Small intestine (tissue), 7 donors: ENCODE measurements around the gene CERS4. TPM values are rescaled to one million over a fixed set of nuclear protein-coding genes. Genes with fewer than 3 reads are reported as not detected.

Experiments
- DNase-seq, 2 donors: peaks; one replicate each; pipeline versions ENCODE4 v3.0.0 to v3.0.0-alpha.2; 2013
- FAIRE-seq: peaks from 2 replicates; lab custom pipeline; 2012; peaks lifted over from hg19 to GRCh38; lab: Jason Lieb, UNC
- H3K27ac ChIP-seq, 3 donors: one replicate each; pipeline ENCODE4 v1.5.1; 2013; ENCODE audit warnings: low read length in 2 of 3, mild to moderate bottlenecking in 2 of 3, control low read depth in 1 of 3, inconsistent platforms in 1 of 3, low read depth in 1 of 3, moderate library complexity in 1 of 3
- H3K27me3 ChIP-seq, 3 donors: one replicate each; pipeline ENCODE4 v1.6.1; 2013; ENCODE audit warnings: low read length in 3 of 3, inconsistent platforms in 1 of 3; ENCODE audit not compliant: control insufficient read depth in 3 of 3, insufficient read depth in 3 of 3
- H3K36me3 ChIP-seq, 3 donors: one replicate each; pipeline ENCODE4 v1.6.1; 2013; ENCODE audit warnings: low read length in 3 of 3, inconsistent platforms in 1 of 3, low read depth in 1 of 3, mild to moderate bottlenecking in 1 of 3, moderate library complexity in 1 of 3; ENCODE audit not compliant: control insufficient read depth in 3 of 3, insufficient read depth in 2 of 3
- H3K4me1 ChIP-seq, 3 donors: one replicate each; pipeline ENCODE4 v1.6.1; 2013; ENCODE audit warnings: low read length in 2 of 3, inconsistent platforms in 1 of 3, low read depth in 1 of 3, mild to moderate bottlenecking in 1 of 3, moderate library complexity in 1 of 3; ENCODE audit not compliant: control insufficient read depth in 3 of 3, insufficient read depth in 2 of 3
- H3K4me3 ChIP-seq, 3 donors: one replicate each; pipeline ENCODE4 v1.5.1; 2013; ENCODE audit warnings: low read length in 3 of 3, control low read depth in 1 of 3, inconsistent platforms in 1 of 3, low read depth in 1 of 3, mild to moderate bottlenecking in 1 of 3, moderate library complexity in 1 of 3
- H3K9me3 ChIP-seq, 2 donors: one replicate each; pipeline ENCODE4 v1.6.1; 2013; ENCODE audit warnings: low read depth in 1 of 2, low read length in 1 of 2; ENCODE audit not compliant: control insufficient read depth in 2 of 2, insufficient read depth in 1 of 2
- WGBS, 3 donors: extraction: QIAGEN DNeasy Blood & Tissue Kit; methylation state at CpG; one replicate each; pipeline ENCODE4 v1.1.7; 2013; 5-methylcytosine and 5-hydroxymethylcytosine counted together
- polyA plus RNA-seq, 4 donors: library from polyadenylated mRNA; stranded (reverse) in 3 of 4; unstranded in 1 of 4; fragments of 200-250 nt in 3 of 4; fragments of 120-200 nt in 1 of 4; gene quantifications; one replicate each; pipeline versions ENCODE4 v1.2.1 to v1.2.3, GENCODE V29; 2013
- donor health status: healthy with polysubstance abuse.
- donor health status: control.
- donor health status: control.
- donor health status: Bipolar disorder and iron deficiency.
- donor health status: healthy.

CERS4 gene
- polyA plus RNA-seq, 4 donors = 0.89 to 127 (median 9.5) TPM

GRCh38 chr19:8250596-8250995 is 41.4 kb downstream of the CERS4 start:
- Histone ChIP-seq H3K36me3 (peaks cover 0 to 68% (median 0%) of the 10 kb centered on the region in 3 donors), H3K4me3 (no peak overlapping the region), H3K27me3 (no peaks in the 10 kb centered on the region), H3K27ac (no peak overlapping the region), H3K4me1 (no peaks in the 10 kb centered on the region), H3K9me3 (no peaks in the 10 kb centered on the region)
- no peak for DNase-seq
- no peak for FAIRE-seq
- 83 to 87% (median 86%) methylated on average over 7 of the region's 7 CpGs for WGBS, 3 donors

GRCh38 chr19:8251025-8251472 is 41.9 kb downstream of the CERS4 start:
- peaks cover 0 to 72% (median 0%) of the 10 kb centered on the region in 3 donors for H3K36me3 ChIP-seq
- no peaks in the 10 kb centered on the region for H3K4me1 ChIP-seq
- FAIRE-seq = no peak
- no peak for DNase-seq
- no peaks in the 10 kb centered on the region for H3K9me3 ChIP-seq
- no peak overlapping the region for H3K4me3 ChIP-seq
- no peak overlapping the region for H3K27ac ChIP-seq
- 77 to 87% (median 85%) methylated on average over 14 of the region's 14 CpGs for WGBS, 3 donors
- H3K27me3 ChIP-seq = no peaks in the 10 kb centered on the region

GRCh38 chr19:8252922-8253589 is 43.9 kb downstream of the CERS4 start:
- DNase-seq (peak; percentile 70 to 84), FAIRE-seq (no peak)
- Histone ChIP-seq H3K4me3 (no peak overlapping the region), H3K27ac (no peak overlapping the region), H3K9me3 (no peaks in the 10 kb centered on the region), H3K27me3 (no peaks in the 10 kb centered on the region), H3K4me1 (peaks cover 0 to 16% (median 0%) of the 10 kb centered on the region in 3 donors), H3K36me3 (peaks cover 0 to 78% (median 4%) of the 10 kb centered on the region in 3 donors)
- WGBS, 3 donors = 26 to 28% (median 26%) methylated on average over 13 of the region's 13 CpGs

GRCh38 chr19:8253678-8254077 is 44.5 kb downstream of the CERS4 start:
- Histone ChIP-seq H3K4me1 (peaks cover 0 to 16% (median 0%) of the 10 kb centered on the region in 3 donors), H3K36me3 (peaks cover 0 to 83% (median 4%) of the 10 kb centered on the region in 3 donors), H3K4me3 (no peak overlapping the region), H3K27me3 (no peaks in the 10 kb centered on the region), H3K9me3 (no peaks in the 10 kb centered on the region), H3K27ac (no peak overlapping the region)
- no peak for FAIRE-seq
- 78 to 88% (median 80%) methylated on average over 12 of the region's 12 CpGs for WGBS, 3 donors
- DNase-seq = no peak

- FAIRE-seq (no peak), DNase-seq (no peak)
- 83 to 86% (median 86%) methylated on average over 9 to 11 of the region's 11 CpGs for WGBS, 3 donors
- Histone ChIP-seq H3K27me3 (no peaks in the 10 kb centered on the region), H3K9me3 (no peaks in the 10 kb centered on the region), H3K27ac (no peak overlapping the region), H3K4me1 (peaks cover 0 to 16% (median 0%) of the 10 kb centered on the region in 3 donors), H3K36me3 (peaks cover 0 to 91% (median 4%) of the 10 kb centered on the region in 3 donors), H3K4me3 (no peak overlapping the region)
Observed at GRCh38 chr19:8254286-8255001, 45.3 kb downstream of the CERS4 start.

GRCh38 chr19:8255426-8256125 is 46.4 kb downstream of the CERS4 start:
- DNase-seq = no peak
- peaks cover 0 to 16% (median 0%) of the 10 kb centered on the region in 3 donors for H3K4me1 ChIP-seq
- H3K27ac ChIP-seq = no peak overlapping the region
- H3K4me3 ChIP-seq = no peak overlapping the region
- H3K27me3 ChIP-seq = no peaks in the 10 kb centered on the region
- no peak for FAIRE-seq
- H3K36me3 ChIP-seq = peaks cover 0 to 98% (median 4%) of the 10 kb centered on the region in 3 donors
- WGBS, 3 donors = 84 to 91% (median 86%) methylated on average over 17 to 18 of the region's 18 CpGs
- H3K9me3 ChIP-seq = no peaks in the 10 kb centered on the region

- 92 to 96% (median 96%) methylated on average over 15 of the region's 15 CpGs for WGBS, 3 donors
- peaks cover 0 to 16% (median 0%) of the 10 kb centered on the region in 3 donors for H3K4me1 ChIP-seq
- no peak overlapping the region for H3K27ac ChIP-seq
- no peak overlapping the region for H3K4me3 ChIP-seq
- FAIRE-seq (no peak), DNase-seq (no peak)
- peaks cover 0 to 97% (median 4%) of the 10 kb centered on the region in 3 donors for H3K36me3 ChIP-seq
- no peaks in the 10 kb centered on the region for H3K9me3 ChIP-seq
- no peaks in the 10 kb centered on the region for H3K27me3 ChIP-seq
Observed at GRCh38 chr19:8256276-8257051, 47.3 kb downstream of the CERS4 start.
